GM23338 (cell line): Measurements from ENCODE around the gene LRMDA. TPM values are rescaled to one million over a fixed set of nuclear protein-coding genes. Genes with fewer than 3 reads are reported as not detected.

Experiments used
- ATAC-seq: fragments of 200-7000 bp; cut with Tn5 transposase; 3 replicates; pipeline ENCODE4 v1.9.1; 2020
- DNase-seq: peaks from one replicate; pipeline ENCODE4 v3.0.0-alpha.2; 2015; ENCODE audit warnings: low spot score
- H2AFZ ChIP-seq: fragments of 200-600 bp; sonication (generic); 2 replicates; pipeline ENCODE4 v1.8.0; 2016; ENCODE audit warnings: antibody characterized with exemption, mild to moderate bottlenecking, moderate library complexity
- H3F3A ChIP-seq: fragments of 200-600 bp; sonication (generic); replicated peaks from 2 replicates; pipeline ENCODE4 v1.8.0; 2017; ENCODE audit warnings: antibody characterized with exemption, mixed run types, low read depth
- H3K27ac ChIP-seq: fragments of 200-600 bp; sonication (generic); 2 replicates; pipeline ENCODE4 v1.6.1; 2016; ENCODE audit warnings: low read depth
- H3K27me3 ChIP-seq: fragments of 200-600 bp; sonication (generic); 2 replicates; pipeline ENCODE4 v1.8.0; 2016; ENCODE audit warnings: mild to moderate bottlenecking, mixed run types, moderate library complexity; ENCODE audit not compliant: insufficient read depth
- H3K36me3 ChIP-seq: fragments of 200-600 bp; sonication (generic); 2 replicates; pipeline ENCODE4 v1.8.0; 2016; ENCODE audit warnings: mild to moderate bottlenecking; ENCODE audit not compliant: insufficient read depth
- H3K4me1 ChIP-seq: fragments of 200-600 bp; sonication (generic); 2 replicates; pipeline ENCODE4 v1.8.0; 2016; ENCODE audit warnings: mild to moderate bottlenecking, moderate library complexity; ENCODE audit not compliant: insufficient read depth
- H3K4me2 ChIP-seq: fragments of 200-600 bp; sonication (generic); 2 replicates; pipeline ENCODE4 v1.7.1; 2017; ENCODE audit warnings: mixed run types
- H3K4me3 ChIP-seq: fragments of 200-600 bp; sonication (generic); 2 replicates; pipeline ENCODE4 v1.6.1; 2016; ENCODE audit warnings: mixed run types
- H3K79me2 ChIP-seq: fragments of 200-600 bp; sonication (generic); replicated peaks from 2 replicates; pipeline ENCODE4 v1.8.0; 2017; ENCODE audit warnings: mild to moderate bottlenecking; ENCODE audit not compliant: insufficient read depth
- H3K9me2 ChIP-seq: fragments of 200-600 bp; sonication (generic); 2 replicates; pipeline ENCODE4 v1.8.0; 2017; ENCODE audit not compliant: insufficient read depth
- H4K20me1 ChIP-seq: fragments of 200-600 bp; sonication (generic); replicated peaks from 2 replicates; pipeline ENCODE4 v1.8.0; 2017; ENCODE audit warnings: mild to moderate bottlenecking; ENCODE audit not compliant: insufficient read depth
- H3K27ac Mint-ChIP-seq: 2 replicates; pipeline ENCODE4 v1.8.0; 2020; ENCODE audit warnings: inconsistent platforms, mild to moderate bottlenecking, moderate library complexity, mixed read lengths
- H3K27me3 Mint-ChIP-seq: 3 replicates; pipeline ENCODE4 v1.8.0; 2022; ENCODE audit warnings: low read depth, mild to moderate bottlenecking, moderate library complexity, mixed read lengths, inconsistent platforms; ENCODE audit not compliant: insufficient read depth, poor library complexity
- H3K36me3 Mint-ChIP-seq: 3 replicates; pipeline ENCODE4 v1.8.0; 2021; ENCODE audit warnings: low read depth, mild to moderate bottlenecking, inconsistent platforms, moderate library complexity, mixed read lengths
- H3K4me1 Mint-ChIP-seq: 3 replicates; pipeline ENCODE4 v1.8.0; 2020; ENCODE audit warnings: mild to moderate bottlenecking, inconsistent platforms, mixed read lengths
- H3K4me3 Mint-ChIP-seq: 3 replicates; pipeline ENCODE4 v1.8.0; 2021; ENCODE audit warnings: moderate library complexity, mild to moderate bottlenecking, inconsistent platforms, mixed read lengths
- H3K9me3 Mint-ChIP-seq: 3 replicates; pipeline ENCODE4 v1.8.0; 2020; ENCODE audit warnings: moderate library complexity, mild to moderate bottlenecking, inconsistent platforms, mixed read lengths
- CREB1 ChIP-seq: fragments of 250-450 bp; sonication (Bioruptor Pico); IDR thresholded peaks from 2 replicates; pipeline ENCODE4 v1.5.0; 2020; ENCODE audit warnings: low read depth, mild to moderate bottlenecking, moderate library complexity
- CTCF ChIP-seq, 2 experiments: fragments of 200-600 bp in 1 of 2; sonication (generic) in 1 of 2; conservative IDR thresholded peaks; 2 replicates each; pipeline versions ENCODE4 v1.5.1 to v1.6.1; 2016 to 2017; ENCODE audit warnings: antibody characterized with exemption in 2 of 2, low read depth in 2 of 2, mild to moderate bottlenecking in 2 of 2, moderate library complexity in 1 of 2
- EZH2 ChIP-seq: fragments of 200-600 bp; sonication (generic); IDR thresholded peaks from one replicate; pipeline ENCODE4 v1.8.0; 2017; ENCODE audit warnings: antibody characterized with exemption, mild to moderate bottlenecking, low read depth; ENCODE audit not compliant: unreplicated experiment
- EZH2phosphoT487 ChIP-seq: fragments of 200-600 bp; sonication (generic); IDR thresholded peaks from one replicate; pipeline ENCODE4 v1.8.1; 2018; ENCODE audit warnings: antibody characterized with exemption; ENCODE audit not compliant: unreplicated experiment
- JUNB ChIP-seq: IDR thresholded peaks from one replicate; pipeline ENCODE4 v1.6.1; 2016; ENCODE audit warnings: antibody characterized with exemption; ENCODE audit not compliant: unreplicated experiment
- NANOG ChIP-seq: IDR thresholded peaks from 2 replicates; pipeline ENCODE4 v1.6.1; 2016; ENCODE audit warnings: antibody characterized with exemption, borderline replicate concordance
- POLR2AphosphoS5 ChIP-seq: IDR thresholded peaks from 2 replicates; pipeline ENCODE4 v1.6.1; 2016; ENCODE audit warnings: antibody characterized with exemption, low read depth
- REST ChIP-seq: IDR thresholded peaks from one replicate; pipeline ENCODE4 v1.6.1; 2018; ENCODE audit warnings: antibody characterized with exemption; ENCODE audit not compliant: unreplicated experiment
- STAT1 ChIP-seq: IDR thresholded peaks from one replicate; pipeline ENCODE4 v1.6.1; 2016; ENCODE audit warnings: antibody characterized with exemption; ENCODE audit not compliant: unreplicated experiment
- ZNF114 ChIP-seq: fragments of 250-450 bp; sonication (Bioruptor Pico); IDR thresholded peaks from 2 replicates; pipeline ENCODE4 v1.5.0; 2020; ENCODE audit warnings: mild to moderate bottlenecking, moderate library complexity
- ZNF331 ChIP-seq: fragments of 250-450 bp; sonication (Bioruptor Pico); IDR thresholded peaks from 2 replicates; pipeline ENCODE4 v1.5.0; 2020; ENCODE audit warnings: low read depth, mild to moderate bottlenecking, moderate library complexity
- ZNF462 ChIP-seq: fragments of 250-450 bp; sonication (Bioruptor Pico); IDR thresholded peaks from 2 replicates; pipeline ENCODE4 v1.5.0; 2020; ENCODE audit warnings: mild to moderate bottlenecking, moderate library complexity
- polyA plus RNA-seq: library from polyadenylated mRNA; unstranded; fragments of >200 nt; fragmentation: Nextera tagmentation; extraction: Ambion mirVana; gene quantifications from 2 replicates; pipeline ENCODE4 v1.2.1, GENCODE V29; 2016
- total RNA-seq: library from RNA; depleted of rRNA; stranded (reverse); fragments of >200 nt; shearing (Covaris generic); gene quantifications from 2 replicates; pipeline ENCODE4 v1.2.3, GENCODE V29; 2014

Gene LRMDA
- total and polyA plus RNA-seq, 2 experiments from 2014 or later = 0.90 to 1.8 TPM

- H3K27ac Mint-ChIP-seq = no peak overlapping the region
- Histone ChIP-seq H3K4me2 (no peak overlapping the region), H4K20me1 (no peaks in the 10 kb centered on the region), H3K4me1 (no peaks in the 10 kb centered on the region), H3K27me3 (no peaks in the 10 kb centered on the region), H3K79me2 (no peaks in the 10 kb centered on the region), H3F3A (no peaks in the 10 kb centered on the region), H3K36me3 (no peaks in the 10 kb centered on the region), H2AFZ (no peak overlapping the region), H3K27ac (no peak overlapping the region), H3K9me2 (peaks cover 12% of the 10 kb centered on the region; the same call in 1 of the 2 replicates), H3K4me3 (no peak overlapping the region)
- ATAC-seq (no peak), DNase-seq (no peak)
- H3K36me3 Mint-ChIP-seq = no peaks in the 10 kb centered on the region
- peaks cover 5% of the 10 kb centered on the region for H3K27me3 Mint-ChIP-seq
- no peaks in the 10 kb centered on the region for H3K4me1 Mint-ChIP-seq
- H3K9me3 Mint-ChIP-seq = no peaks in the 10 kb centered on the region; the same call in 2 of the 3 replicates
- TF ChIP-seq POLR2AphosphoS5 = no peak
- TF ChIP-seq EZH2phosphoT487 = no peak
- TF ChIP-seq CREB1 (CRISPR knock-in tag) = no peak
- TF ChIP-seq STAT1 = no peak
- no peak for TF ChIP-seq CTCF (conservative IDR thresholded peaks at IDR 0.05; ENCODE audit: low read depth in 2 of 2)
- TF ChIP-seq ZNF331 (CRISPR knock-in tag) = no peak
- no peak for TF ChIP-seq EZH2
- TF ChIP-seq ZNF462 (CRISPR knock-in tag) = no peak
- TF ChIP-seq NANOG = no peak
- TF ChIP-seq ZNF114 (CRISPR knock-in tag) = no peak
- TF ChIP-seq REST = no peak
- no peak for TF ChIP-seq JUNB
- no peak overlapping the region for H3K4me3 Mint-ChIP-seq
Measured at GRCh38 chr10:76021398-76021797, 590.0 kb downstream of the LRMDA start.
